Measurements from ENCODE around the gene PNKP. TPM values are rescaled to one million over a fixed set of nuclear protein-coding genes. Genes with fewer than 3 reads are reported as not detected.
A peak's percentile ranks its signal among the peaks of the same experiment; 100 is the strongest.

Gene PNKP
- total RNA-seq, 1 donor from 2014 or later, result 122 TPM

- DNase-seq (ENCODE audit: low spot score), result peak; percentile 42
Observed at GRCh38 chr19:49860336-49861102, 6.9 kb downstream of the PNKP start.

- DNase-seq (ENCODE audit: low spot score), result peak; percentile 42
Observed at GRCh38 chr19:49859682-49860335, 7.6 kb downstream of the PNKP start.

GRCh38 chr19:49858088-49858985, 9.0 kb downstream of the PNKP start:
- DNase-seq (ENCODE audit: low spot score), result no peak

GRCh38 chr19:49857838-49858087, 9.6 kb downstream of the PNKP start:
- DNase-seq (ENCODE audit: low spot score), result no peak

- DNase-seq (ENCODE audit: low spot score), result no peak
Observed at GRCh38 chr19:49857061-49857837, 10.1 kb downstream of the PNKP start.

- DNase-seq (ENCODE audit: low spot score), result no peak
Observed at GRCh38 chr19:49856574-49857021, 10.8 kb downstream of the PNKP start.

GRCh38 chr19:49855676-49856573, 11.5 kb downstream of the PNKP start:
- no peak for DNase-seq (ENCODE audit: low spot score)

GRCh38 chr19:49855277-49855675, 12.1 kb downstream of the PNKP start:
- DNase-seq (ENCODE audit: low spot score), result no peak

- DNase-seq (ENCODE audit: low spot score), result no peak
Observed at GRCh38 chr19:49854378-49855263, 12.8 kb downstream of the PNKP start.

GRCh38 chr19:49853852-49854377, 13.5 kb downstream of the PNKP start:
- DNase-seq (ENCODE audit: low spot score), result no peak

GRCh38 chr19:49852631-49853126, 14.7 kb downstream of the PNKP start:
- no peak for DNase-seq (ENCODE audit: low spot score)

GRCh38 chr19:49851456-49852259, 15.7 kb downstream of the PNKP start:
- peak; percentile 60 for DNase-seq (ENCODE audit: low spot score)

GRCh38 chr19:49850487-49851342, 16.7 kb downstream of the PNKP start, which contains the start of gene PTOV1:
PTOV1 (plus strand) TSS chr19:49851159.
- peak; percentile 90 for DNase-seq (ENCODE audit: low spot score)

- no peak for DNase-seq (ENCODE audit: low spot score)
Observed at GRCh38 chr19:49850221-49850486, 17.2 kb downstream of the PNKP start.

GRCh38 chr19:49849433-49850220, 17.7 kb downstream of the PNKP start:
- DNase-seq (ENCODE audit: low spot score), result no peak

GRCh38 chr19:49848938-49849337, 18.4 kb downstream of the PNKP start:
- no peak for DNase-seq (ENCODE audit: low spot score)

Measured in ureter (tissue), 1 donor.